ENCODE results near the gene AKAP8L. TPM values are rescaled to one million over a fixed set of nuclear protein-coding genes. Genes with fewer than 3 reads are reported as not detected.

The AKAP8L gene
- total RNA-seq, 1 donor from 2014 or later: 89.9 TPM

DNA sequence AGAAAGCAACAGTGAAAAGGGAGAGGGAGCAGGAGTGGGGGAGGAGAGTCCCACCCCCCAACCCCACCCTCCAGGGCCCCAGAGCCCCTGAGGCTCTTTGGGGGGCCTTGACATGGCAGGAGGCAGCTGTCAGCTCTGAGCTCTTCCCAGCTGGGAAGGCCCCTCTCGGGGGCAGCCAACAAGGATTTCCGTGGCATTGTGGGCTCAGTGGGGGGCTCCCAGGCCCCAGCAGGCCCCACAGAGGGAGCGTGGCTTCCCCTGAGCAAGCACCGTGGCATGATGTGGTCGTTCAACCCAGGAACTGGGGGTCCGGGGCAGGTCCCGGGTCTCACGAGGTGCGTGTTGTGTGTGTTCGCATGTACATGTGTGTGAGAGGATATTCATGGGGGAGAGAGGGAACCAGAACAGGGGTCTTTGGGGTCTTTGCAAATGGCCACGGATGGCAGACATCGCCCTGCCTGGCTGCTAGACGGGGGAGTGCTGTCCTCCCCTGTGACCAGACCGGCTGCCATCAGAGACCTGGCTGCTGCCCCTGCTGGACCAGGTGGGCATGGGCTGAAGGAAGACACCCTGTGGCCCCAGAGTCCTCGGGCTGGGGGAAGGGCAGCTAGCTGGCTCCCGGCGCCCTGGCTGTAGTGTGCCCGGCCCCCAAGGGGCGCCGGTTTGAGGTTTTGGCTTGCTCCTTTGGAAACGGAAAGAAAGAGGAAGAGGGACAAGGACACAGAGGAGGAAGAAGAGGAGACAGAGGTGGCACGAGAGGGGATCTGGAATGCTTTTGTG is 3.7 kb upstream of the AKAP8L start:
- TF ChIP-seq, protein P1, sequence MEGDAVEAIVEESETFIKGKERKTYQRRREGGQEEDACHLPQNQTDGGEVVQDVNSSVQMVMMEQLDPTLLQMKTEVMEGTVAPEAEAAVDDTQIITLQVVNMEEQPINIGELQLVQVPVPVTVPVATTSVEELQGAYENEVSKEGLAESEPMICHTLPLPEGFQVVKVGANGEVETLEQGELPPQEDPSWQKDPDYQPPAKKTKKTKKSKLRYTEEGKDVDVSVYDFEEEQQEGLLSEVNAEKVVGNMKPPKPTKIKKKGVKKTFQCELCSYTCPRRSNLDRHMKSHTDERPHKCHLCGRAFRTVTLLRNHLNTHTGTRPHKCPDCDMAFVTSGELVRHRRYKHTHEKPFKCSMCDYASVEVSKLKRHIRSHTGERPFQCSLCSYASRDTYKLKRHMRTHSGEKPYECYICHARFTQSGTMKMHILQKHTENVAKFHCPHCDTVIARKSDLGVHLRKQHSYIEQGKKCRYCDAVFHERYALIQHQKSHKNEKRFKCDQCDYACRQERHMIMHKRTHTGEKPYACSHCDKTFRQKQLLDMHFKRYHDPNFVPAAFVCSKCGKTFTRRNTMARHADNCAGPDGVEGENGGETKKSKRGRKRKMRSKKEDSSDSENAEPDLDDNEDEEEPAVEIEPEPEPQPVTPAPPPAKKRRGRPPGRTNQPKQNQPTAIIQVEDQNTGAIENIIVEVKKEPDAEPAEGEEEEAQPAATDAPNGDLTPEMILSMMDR (conservative IDR thresholded peaks at IDR 0.05; ENCODE audit: low read depth, low read length): no peak
- no peak overlapping the region for H3K4me3 ChIP-seq (ENCODE audit: low read depth, low read length)
- no peak for DNase-seq (ENCODE audit: low read depth)

DNA sequence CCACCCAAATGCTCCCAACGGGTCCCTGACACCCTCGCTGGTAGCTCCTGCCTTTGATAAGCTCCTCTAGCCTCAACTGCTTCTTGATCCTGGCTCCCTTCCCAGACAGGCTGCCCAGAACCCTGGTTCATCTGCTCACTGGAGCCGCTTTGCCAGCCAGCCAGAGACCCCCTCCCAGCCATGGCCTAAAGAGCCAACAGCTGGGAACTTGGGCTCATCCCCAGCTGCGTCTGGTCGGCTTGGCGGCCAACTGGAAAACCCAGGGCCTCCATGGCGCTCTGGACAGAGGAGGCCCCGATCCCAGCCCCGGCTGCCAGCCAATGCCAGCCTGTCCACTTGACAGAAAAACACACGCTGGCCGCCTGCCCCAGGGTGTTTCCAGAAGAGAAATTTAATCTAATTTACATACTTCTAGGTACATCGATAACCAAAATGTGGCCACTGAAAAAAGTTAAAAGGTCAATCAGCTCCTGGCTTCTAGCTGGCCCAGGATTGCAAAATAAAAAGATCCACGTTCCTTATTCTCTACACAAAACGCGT is 3.0 kb upstream of the AKAP8L start:
- no peak for DNase-seq (ENCODE audit: low read depth)
- TF ChIP-seq, protein P1 (conservative IDR thresholded peaks at IDR 0.05; ENCODE audit: low read depth, low read length): no peak
- no peak overlapping the region for H3K4me3 ChIP-seq (ENCODE audit: low read depth, low read length)

DNA sequence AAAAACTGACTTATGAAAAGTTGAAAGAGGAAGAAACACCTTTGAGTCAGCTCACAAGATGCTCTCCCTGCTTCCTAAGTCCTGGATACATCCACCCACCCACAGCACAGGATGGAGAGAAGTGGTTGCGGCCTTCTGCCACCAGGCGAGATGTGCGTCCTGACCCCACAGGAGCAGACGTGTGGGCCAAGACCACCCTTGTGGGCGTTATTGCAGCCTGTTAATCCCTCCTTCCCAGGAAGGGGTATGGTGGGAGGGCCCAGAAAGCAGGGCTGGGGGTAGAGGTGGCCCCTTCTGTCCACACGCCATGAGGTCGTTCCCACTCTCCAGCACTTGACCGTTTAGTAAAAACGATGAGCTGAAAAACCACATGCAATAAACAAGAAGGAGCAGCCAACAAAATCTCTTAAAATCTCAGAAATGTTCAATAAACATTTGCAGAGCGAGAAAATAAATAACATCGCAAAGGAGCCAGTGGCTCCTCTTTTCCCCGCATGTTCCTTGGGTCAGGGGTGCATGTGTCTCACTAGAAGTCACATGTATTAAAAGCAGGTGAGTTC is 2.4 kb upstream of the AKAP8L start:
- no peak for DNase-seq (ENCODE audit: low read depth)
- TF ChIP-seq, protein P1 (conservative IDR thresholded peaks at IDR 0.05; ENCODE audit: low read depth, low read length): no peak
- H3K4me3 ChIP-seq (ENCODE audit: low read depth, low read length): no peak overlapping the region

DNA sequence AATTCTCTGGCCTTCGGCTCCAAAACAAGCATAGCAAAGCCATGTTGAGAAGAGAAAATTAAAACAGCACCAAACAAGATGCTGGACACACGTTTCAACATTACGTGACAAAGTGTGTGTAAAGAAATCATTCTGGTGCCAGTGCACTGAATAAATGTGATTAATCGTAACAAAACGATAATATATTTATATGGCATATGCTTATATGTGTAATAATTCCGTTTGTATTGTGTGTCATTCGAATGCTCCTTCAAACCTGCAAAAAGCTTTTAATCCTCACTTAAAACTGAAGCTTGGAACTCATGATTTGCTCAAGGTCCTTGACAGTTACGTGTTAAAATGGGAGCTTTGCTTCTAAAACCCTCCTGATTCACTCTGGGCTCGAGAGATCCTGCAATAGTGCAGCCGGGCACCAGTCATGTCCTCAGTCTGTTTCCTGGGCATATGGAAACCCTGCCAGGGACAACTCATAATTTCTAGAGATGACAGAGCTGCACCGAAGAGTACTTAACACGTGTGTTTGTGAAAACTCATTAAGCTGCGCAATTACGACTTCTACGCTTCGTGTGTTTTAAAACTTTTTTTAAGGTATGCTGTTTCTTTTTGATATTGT is 731 bp upstream of the AKAP8L start:
- no peak for DNase-seq (ENCODE audit: low read depth)
- peak overlapping the region; percentile 62 for H3K4me3 ChIP-seq (ENCODE audit: low read depth, low read length)
- TF ChIP-seq, protein P1 (conservative IDR thresholded peaks at IDR 0.05; ENCODE audit: low read depth, low read length): no peak

DNA sequence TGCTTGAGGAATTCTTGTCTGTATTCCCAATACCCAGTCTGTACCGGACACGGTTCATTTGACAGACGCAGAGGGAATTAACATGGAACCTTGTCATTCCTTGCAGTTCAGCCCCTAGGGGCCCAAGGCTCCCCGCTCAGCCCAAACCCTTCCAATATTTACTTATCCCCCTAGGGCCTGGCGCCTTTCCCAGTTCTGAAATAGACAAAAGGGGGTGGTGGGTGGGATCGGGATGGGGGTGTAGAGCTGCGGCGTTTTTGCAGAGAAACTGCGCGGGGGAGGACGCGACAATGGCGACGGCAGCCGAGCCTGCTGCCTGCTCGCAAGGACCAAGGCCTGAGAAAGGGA is 583 bp downstream of the AKAP8L start:
- peak; percentile 25 for DNase-seq (ENCODE audit: low read depth)
- TF ChIP-seq, protein P1 (conservative IDR thresholded peaks at IDR 0.05; ENCODE audit: low read depth, low read length): no peak
- H3K4me3 ChIP-seq (ENCODE audit: low read depth, low read length): peak overlapping the region; percentile 97

DNA sequence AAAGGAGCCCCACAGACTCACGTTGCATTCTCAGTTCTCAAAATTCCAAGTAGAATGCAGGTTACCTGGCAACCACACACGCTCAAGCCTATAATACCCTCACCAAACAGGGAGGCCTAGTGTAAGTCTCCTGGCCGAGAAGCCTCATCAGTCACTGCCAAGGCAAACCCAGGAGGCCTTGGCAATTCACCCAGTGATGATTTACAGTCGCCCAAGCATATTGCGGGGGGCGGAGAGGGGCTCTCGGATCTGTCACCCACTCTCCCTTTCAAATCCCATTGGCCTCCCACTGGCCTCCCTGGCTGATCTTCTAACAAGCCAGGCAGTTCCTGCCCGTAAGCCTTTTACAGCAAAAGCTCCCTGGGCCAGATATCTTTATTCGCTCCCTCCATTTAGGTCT is 1.1 kb downstream of the AKAP8L start:
- TF ChIP-seq, protein P1 (conservative IDR thresholded peaks at IDR 0.05; ENCODE audit: low read depth, low read length): no peak
- DNase-seq (ENCODE audit: low read depth): no peak

More for the DNA sequence above, 1.1 kb downstream of the AKAP8L start:
- peak overlapping the region; percentile 97 for H3K4me3 ChIP-seq (ENCODE audit: low read depth, low read length)

Data from epithelial cell of proximal tubule (primary cell).